Suprapubic skin (tissue), 4 donors: ENCODE data around the gene SLAIN2. TPM values are rescaled to one million over a fixed set of nuclear protein-coding genes. Genes with fewer than 3 reads are reported as not detected.
"Not testable (repeated sequence)": the region's sequence is repeated elsewhere in the genome, so short reads cannot be mapped to it uniquely, and the experiment has no call there.

ENCODE experiments used
- DNase-seq, 2 donors: peaks; one replicate each; pipeline ENCODE4 v3.0.0-alpha.2; 2019; ENCODE audit warnings: low spot score in 2 of 2
- H3K27ac ChIP-seq: fragments of 200-600 bp; sonication (generic); one replicate; pipeline ENCODE4 v1.5.1; 2019
- H3K27me3 ChIP-seq: fragments of 200-600 bp; sonication (generic); one replicate; pipeline ENCODE4 v1.5.1; 2019
- H3K36me3 ChIP-seq: fragments of 200-600 bp; sonication (generic); one replicate; pipeline ENCODE4 v1.5.1; 2019
- H3K4me1 ChIP-seq: fragments of 200-600 bp; sonication (generic); one replicate; pipeline ENCODE4 v1.5.1; 2019
- H3K4me3 ChIP-seq: fragments of 200-600 bp; sonication (generic); one replicate; pipeline ENCODE4 v1.5.1; 2019; ENCODE audit warnings: mild to moderate bottlenecking
- H3K9me3 ChIP-seq: fragments of 200-600 bp; sonication (generic); one replicate; pipeline ENCODE4 v1.5.1; 2019
- CTCF ChIP-seq, 2 donors: fragments of 200-600 bp in 1 of 2; fragments of 450-650 bp in 1 of 2; sonication (generic) in 1 of 2; IDR thresholded peaks; one replicate each; pipeline ENCODE4 v1.5.1; 2016 to 2019; ENCODE audit warnings: antibody characterized with exemption in 2 of 2, mild to moderate bottlenecking in 1 of 2, moderate library complexity in 1 of 2
- EP300 ChIP-seq: sonication (generic); formaldehyde crosslinking; IDR thresholded peaks from one replicate; pipeline ENCODE4 v1.6.1; 2017; ENCODE audit warnings: antibody characterized with exemption
- POLR2A ChIP-seq, 2 donors: fragments of 450-650 bp; IDR thresholded peaks; one replicate each; pipeline ENCODE4 v1.6.1; 2017; ENCODE audit warnings: antibody characterized with exemption in 2 of 2, mild to moderate bottlenecking in 2 of 2, moderate library complexity in 2 of 2
- POLR2AphosphoS5 ChIP-seq, 3 donors: sonication (generic); formaldehyde crosslinking; IDR thresholded peaks; one replicate each; pipeline ENCODE4 v1.6.1; 2017; ENCODE audit warnings: antibody characterized with exemption in 3 of 3
- WGBS: methylation state at CpG from one replicate; pipeline ENCODE4 v1.1.5; 2018; 5-methylcytosine and 5-hydroxymethylcytosine counted together
- total RNA-seq, 4 donors: library from RNA; depleted of rRNA; stranded (reverse); fragments of >200 nt; gene quantifications; one replicate each; pipeline ENCODE4 v1.1.0, GENCODE V29; 2016

SLAIN2 gene
- 100 to 1,000 TPM in 3 of 4 donors, 10 to 100 TPM in 1; 84.7 to 167 (median 147) TPM for total RNA-seq

GRCh38 chr4:48340965-48341775, at the start of gene SLAIN2:
Gene SLAIN2, plus strand, starts transcription at chr4:48341529. Its CDS starts 211 bp downstream, at chr4:48341740.
- WGBS = 1% methylated on average over 57 of the region's 89 CpGs
- peak within 1 kb of the TSS; percentile 93 for H3K4me3 ChIP-seq
- DNase-seq = peak; percentile 99
- H3K9me3 ChIP-seq = no peaks in the 10 kb centered on the region
- H3K27ac ChIP-seq = peak within 1 kb of the TSS; percentile 98
- H3K27me3 ChIP-seq = no peaks in the 10 kb centered on the region
- H3K4me1 ChIP-seq = peaks cover 63% of the 10 kb centered on the region
- peak; percentile 53 to 59 for TF ChIP-seq CTCF (IDR thresholded peaks at IDR 0.05)
- no peak for TF ChIP-seq EP300
- peak; percentile 21 to 89 for TF ChIP-seq POLR2A (IDR thresholded peaks at IDR 0.05)
- TF ChIP-seq POLR2AphosphoS5 (IDR thresholded peaks at IDR 0.05) = peak in 2 of 3 donors; percentile 17 to 59
- H3K36me3 ChIP-seq = no peaks in the 10 kb centered on the region

GRCh38 chr4:48292218-48292790, 49.0 kb upstream of the SLAIN2 start:
- H3K27me3 ChIP-seq, H3K9me3 ChIP-seq, H3K4me1 ChIP-seq, H3K4me3 ChIP-seq, H3K36me3 ChIP-seq, DNase-seq, H3K27ac ChIP-seq: not testable (repeated sequence)
- WGBS = 98% methylated on average over 11 of the region's 40 CpGs

GRCh38 chr4:48295116-48295515, 46.2 kb upstream of the SLAIN2 start:
- no peaks in the 10 kb centered on the region for H3K4me1 ChIP-seq
- no peaks in the 10 kb centered on the region for H3K27me3 ChIP-seq
- no peak overlapping the region for H3K27ac ChIP-seq
- no peaks in the 10 kb centered on the region for H3K36me3 ChIP-seq
- TF ChIP-seq POLR2A (IDR thresholded peaks at IDR 0.05) (no peak), CTCF (IDR thresholded peaks at IDR 0.05) (no peak), POLR2AphosphoS5 (IDR thresholded peaks at IDR 0.05) (no peak)
- H3K9me3 ChIP-seq = no peaks in the 10 kb centered on the region
- H3K4me3 ChIP-seq = no peak overlapping the region
- no peak for DNase-seq

- DNase-seq = no peak
- WGBS = 77% methylated on average over 6 of the region's 6 CpGs
- Histone ChIP-seq H3K36me3 (no peaks in the 10 kb centered on the region), H3K4me1 (no peaks in the 10 kb centered on the region), H3K4me3 (no peak overlapping the region), H3K27ac (no peak overlapping the region), H3K27me3 (no peaks in the 10 kb centered on the region), H3K9me3 (no peaks in the 10 kb centered on the region)
- TF ChIP-seq POLR2AphosphoS5 (IDR thresholded peaks at IDR 0.05) (no peak), CTCF (IDR thresholded peaks at IDR 0.05) (no peak), POLR2A (IDR thresholded peaks at IDR 0.05) (no peak)
These were observed 45.0 kb upstream of the SLAIN2 start for GRCh38 chr4:48296365-48296764.

GRCh38 chr4:48297256-48297846, 44.0 kb upstream of the SLAIN2 start:
- Histone ChIP-seq H3K9me3 (no peaks in the 10 kb centered on the region), H3K4me3 (no peak overlapping the region), H3K27ac (no peak overlapping the region), H3K4me1 (no peaks in the 10 kb centered on the region), H3K27me3 (no peaks in the 10 kb centered on the region), H3K36me3 (no peaks in the 10 kb centered on the region)
- WGBS = 90% methylated on average over 2 of the region's 2 CpGs
- DNase-seq = no peak
- TF ChIP-seq POLR2A (IDR thresholded peaks at IDR 0.05) (no peak), EP300 (no peak)

- H3K36me3 ChIP-seq = no peaks in the 10 kb centered on the region
- no peak overlapping the region for H3K27ac ChIP-seq
- H3K4me3 ChIP-seq = no peak overlapping the region
- DNase-seq = no peak
- no peak for TF ChIP-seq POLR2AphosphoS5 (IDR thresholded peaks at IDR 0.05)
- TF ChIP-seq EP300 = no peak
- no peak for TF ChIP-seq POLR2A (IDR thresholded peaks at IDR 0.05)
- no peak for TF ChIP-seq CTCF (IDR thresholded peaks at IDR 0.05)
- no peaks in the 10 kb centered on the region for H3K4me1 ChIP-seq
- no peaks in the 10 kb centered on the region for H3K27me3 ChIP-seq
- WGBS = 90% methylated on average over 4 of the region's 4 CpGs
- no peaks in the 10 kb centered on the region for H3K9me3 ChIP-seq
These were observed 41.8 kb upstream of the SLAIN2 start for GRCh38 chr4:48299560-48299959.
